Measurements from ENCODE around the gene RPRD1B.
"Not testable (repeated sequence)": the region's sequence is repeated elsewhere in the genome, so short reads cannot be mapped to it uniquely, and the experiment has no call there.

Gene RPRD1B

DNA sequence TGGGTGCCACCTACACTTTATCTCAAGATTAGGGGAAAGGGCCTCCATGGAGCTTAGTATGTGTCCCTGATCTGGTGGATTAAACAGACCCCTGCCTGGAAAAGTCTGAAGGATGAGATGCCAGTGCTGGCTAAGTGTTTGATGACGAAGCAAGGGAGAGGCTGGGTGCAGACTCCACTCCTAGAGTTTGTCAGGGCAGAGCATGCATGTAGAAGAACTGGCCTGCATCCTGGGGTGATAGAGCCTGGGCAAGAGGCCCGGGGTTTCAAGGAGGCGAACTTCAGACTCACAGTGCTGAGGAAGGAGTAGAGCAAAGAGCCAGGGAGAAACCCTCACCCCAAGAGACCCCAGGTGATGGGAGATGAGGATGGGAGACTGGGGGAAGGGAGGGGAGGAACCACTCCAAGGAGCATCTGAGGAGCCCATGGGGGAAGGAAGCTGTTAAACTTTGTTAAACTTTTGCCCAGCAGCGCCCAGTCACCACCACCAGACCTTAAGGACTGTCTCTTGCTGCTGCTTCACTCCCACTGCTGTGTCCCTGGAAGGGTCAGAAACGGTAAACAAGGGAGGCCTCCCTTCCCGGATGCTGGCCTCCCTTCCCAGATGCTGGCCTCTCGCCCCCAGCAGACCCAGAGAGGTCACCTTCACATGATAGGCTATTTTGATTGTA lies 61.6 kb downstream of the RPRD1B start:
- no peak for DNase-seq (ENCODE audit: low read depth)
- TF ChIP-seq, protein P1, sequence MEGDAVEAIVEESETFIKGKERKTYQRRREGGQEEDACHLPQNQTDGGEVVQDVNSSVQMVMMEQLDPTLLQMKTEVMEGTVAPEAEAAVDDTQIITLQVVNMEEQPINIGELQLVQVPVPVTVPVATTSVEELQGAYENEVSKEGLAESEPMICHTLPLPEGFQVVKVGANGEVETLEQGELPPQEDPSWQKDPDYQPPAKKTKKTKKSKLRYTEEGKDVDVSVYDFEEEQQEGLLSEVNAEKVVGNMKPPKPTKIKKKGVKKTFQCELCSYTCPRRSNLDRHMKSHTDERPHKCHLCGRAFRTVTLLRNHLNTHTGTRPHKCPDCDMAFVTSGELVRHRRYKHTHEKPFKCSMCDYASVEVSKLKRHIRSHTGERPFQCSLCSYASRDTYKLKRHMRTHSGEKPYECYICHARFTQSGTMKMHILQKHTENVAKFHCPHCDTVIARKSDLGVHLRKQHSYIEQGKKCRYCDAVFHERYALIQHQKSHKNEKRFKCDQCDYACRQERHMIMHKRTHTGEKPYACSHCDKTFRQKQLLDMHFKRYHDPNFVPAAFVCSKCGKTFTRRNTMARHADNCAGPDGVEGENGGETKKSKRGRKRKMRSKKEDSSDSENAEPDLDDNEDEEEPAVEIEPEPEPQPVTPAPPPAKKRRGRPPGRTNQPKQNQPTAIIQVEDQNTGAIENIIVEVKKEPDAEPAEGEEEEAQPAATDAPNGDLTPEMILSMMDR (IDR thresholded peaks at IDR 0.05; ENCODE audit: control insufficient read depth, extremely low read depth, insufficient read depth) = no peak
- no peak overlapping the region for H3K4me3 ChIP-seq (ENCODE audit: low read depth, low read length)

DNA sequence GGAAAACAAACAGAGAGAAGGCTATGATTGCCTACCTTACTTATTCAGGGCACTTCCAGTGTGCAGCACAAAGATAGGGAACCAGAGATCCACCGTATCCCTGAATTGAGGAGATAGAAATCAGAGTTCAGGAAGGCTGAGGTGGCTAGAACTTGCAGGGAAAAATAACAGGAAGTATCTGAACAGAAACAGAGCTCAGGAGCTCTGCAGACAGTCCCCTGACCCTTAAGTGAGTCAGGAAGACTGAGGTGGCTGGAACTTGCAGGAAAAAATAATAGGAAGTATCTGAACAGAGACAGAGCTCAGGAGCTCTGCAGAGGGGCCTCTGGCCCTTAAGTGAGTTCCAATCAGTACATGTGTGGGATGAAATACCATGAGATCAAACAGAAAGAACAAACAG lies 65.4 kb downstream of the RPRD1B start:
- no peak for DNase-seq (ENCODE audit: low read depth)
- TF ChIP-seq, protein P1 (IDR thresholded peaks at IDR 0.05; ENCODE audit: control insufficient read depth, extremely low read depth, insufficient read depth) = no peak
- no peak overlapping the region for H3K4me3 ChIP-seq (ENCODE audit: low read depth, low read length)

DNA sequence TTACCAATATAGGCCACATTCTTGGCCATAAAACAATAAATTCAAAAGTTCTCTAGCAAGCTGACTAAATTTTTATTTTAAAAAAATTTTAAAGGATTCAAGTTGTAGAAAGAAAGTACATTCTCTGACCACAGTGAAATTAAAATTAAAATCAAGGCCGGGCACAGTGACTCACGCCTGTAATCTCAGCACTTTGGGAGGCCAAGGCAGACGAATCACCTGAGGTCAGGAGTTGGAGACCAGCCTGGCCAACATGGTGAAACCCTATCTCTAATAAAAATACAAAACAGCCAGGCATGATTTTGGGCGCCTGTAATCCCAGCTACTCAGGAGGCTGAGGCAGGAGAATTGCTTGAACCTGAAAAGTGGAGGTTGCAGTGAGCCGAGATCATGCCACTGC lies 68.7 kb downstream of the RPRD1B start:
- not testable (repeated sequence) for DNase-seq (ENCODE audit: low read depth); H3K4me3 ChIP-seq (ENCODE audit: low read depth, low read length)

DNA sequence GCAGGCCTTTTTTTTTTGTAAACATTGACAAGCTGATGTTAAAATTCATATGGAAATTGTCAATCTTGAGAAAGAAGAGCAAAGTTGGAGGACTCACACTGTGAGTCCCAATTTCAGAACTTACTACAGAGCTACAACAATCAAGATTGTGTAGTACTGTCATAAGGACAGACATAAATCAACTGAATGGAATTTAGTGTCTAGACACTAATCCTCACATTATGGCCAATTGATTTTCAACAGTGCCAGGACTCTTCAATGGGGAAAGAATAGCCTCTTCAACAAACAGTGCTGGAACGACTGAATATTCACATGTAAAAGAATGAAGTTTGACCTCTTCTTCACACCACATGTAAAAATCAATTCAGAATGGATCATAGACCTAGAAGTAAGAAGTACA lies 70.7 kb downstream of the RPRD1B start:
- H3K4me3 ChIP-seq (ENCODE audit: low read depth, low read length) = no peak overlapping the region
- TF ChIP-seq, protein P1 (IDR thresholded peaks at IDR 0.05; ENCODE audit: control insufficient read depth, extremely low read depth, insufficient read depth) = no peak
- DNase-seq (ENCODE audit: low read depth) = no peak

DNA sequence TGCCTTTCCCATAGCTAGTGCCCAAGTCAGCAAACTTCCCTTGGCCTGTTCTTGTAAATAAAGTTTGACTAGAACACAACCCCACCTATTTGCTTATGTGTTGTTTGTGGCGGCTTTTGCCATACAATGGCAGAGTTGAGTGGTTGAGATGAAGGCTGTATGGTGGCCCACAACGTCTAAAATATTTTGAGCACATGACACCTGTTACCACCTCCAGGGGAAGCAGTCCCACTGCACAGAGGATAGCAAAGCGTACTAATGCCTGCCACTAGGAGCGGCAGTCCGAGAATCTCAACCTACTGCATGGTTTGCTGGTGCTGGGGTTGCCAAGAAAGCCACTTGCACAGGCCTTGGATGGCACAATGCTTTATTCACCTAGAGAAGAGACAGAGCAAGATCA lies 72.9 kb downstream of the RPRD1B start:
- TF ChIP-seq, protein P1 (IDR thresholded peaks at IDR 0.05; ENCODE audit: control insufficient read depth, extremely low read depth, insufficient read depth) = no peak
- no peak for DNase-seq (ENCODE audit: low read depth)
- H3K4me3 ChIP-seq (ENCODE audit: low read depth, low read length) = no peak overlapping the region

DNA sequence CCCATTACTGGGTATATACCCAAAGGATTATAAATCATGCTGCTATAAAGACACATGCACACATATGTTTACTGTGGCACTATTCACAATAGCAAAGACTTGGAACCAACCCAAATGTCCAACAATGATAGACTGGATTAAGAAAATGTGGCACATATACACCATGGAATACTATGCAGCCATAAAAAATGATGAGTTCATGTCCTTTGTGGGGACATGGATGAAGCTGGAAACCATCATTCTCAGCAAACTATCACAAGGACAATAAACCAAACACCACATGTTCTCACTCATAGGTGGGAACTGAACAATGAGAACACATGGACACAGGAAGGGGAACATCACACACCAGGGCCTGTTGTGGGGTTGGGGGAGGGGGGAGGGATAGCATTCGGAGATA lies 73.8 kb downstream of the RPRD1B start:
- H3K4me3 ChIP-seq (ENCODE audit: low read depth, low read length); DNase-seq (ENCODE audit: low read depth): not testable (repeated sequence)

DNA sequence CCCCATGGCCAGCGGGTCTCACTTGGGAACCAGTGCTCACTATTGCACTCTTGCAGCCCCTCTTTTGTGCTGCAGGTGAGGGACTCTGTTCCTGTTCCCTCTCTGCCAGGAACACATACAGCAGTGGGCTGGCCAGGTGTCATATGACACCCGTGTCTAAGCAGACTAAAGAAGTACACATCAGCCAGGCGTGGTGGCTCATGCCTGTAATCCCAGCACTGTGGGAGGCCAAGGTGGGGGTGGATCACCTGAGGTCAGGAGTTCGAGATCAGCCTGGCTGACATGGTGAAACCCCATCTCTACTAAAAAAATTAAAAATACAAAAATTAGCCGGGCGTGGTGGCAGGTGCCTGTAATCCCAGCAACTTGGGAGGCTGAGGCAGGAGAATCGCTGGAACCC lies 74.4 kb downstream of the RPRD1B start:
- H3K4me3 ChIP-seq (ENCODE audit: low read depth, low read length); DNase-seq (ENCODE audit: low read depth): not testable (repeated sequence)

DNA sequence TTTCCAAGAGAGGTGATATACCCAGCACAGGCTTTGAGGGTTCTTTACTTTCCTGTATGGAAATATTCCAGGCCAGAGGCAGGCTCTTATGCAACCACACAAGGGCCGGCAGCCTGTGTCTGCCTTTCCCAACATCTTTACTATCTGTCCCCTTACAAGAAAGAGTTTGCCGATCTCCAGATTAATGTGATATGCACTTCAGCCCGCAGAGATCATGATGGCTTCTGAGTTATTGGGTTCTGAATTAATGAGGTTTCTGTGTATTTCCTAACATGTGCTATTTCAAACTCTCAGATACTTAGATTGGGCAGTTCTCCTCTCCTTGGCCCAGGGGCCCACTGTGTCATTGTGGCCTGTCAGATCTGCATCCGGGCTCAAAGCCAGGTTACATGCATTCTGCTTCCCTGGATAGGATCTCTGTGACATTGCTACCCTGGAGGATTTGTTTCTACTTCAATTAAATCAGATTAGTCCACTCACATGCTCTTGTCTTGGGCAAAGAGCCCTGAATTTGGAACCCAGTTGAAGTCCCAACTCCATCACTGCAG lies 75.0 kb downstream of the RPRD1B start:
- TF ChIP-seq, protein P1 (IDR thresholded peaks at IDR 0.05; ENCODE audit: control insufficient read depth, extremely low read depth, insufficient read depth) = no peak
- H3K4me3 ChIP-seq (ENCODE audit: low read depth, low read length) = no peak overlapping the region
- DNase-seq (ENCODE audit: low read depth) = no peak

All from LNCaP clone FGC (cell line).